ENCODE measurements around the gene CDC42BPA. TPM values are rescaled to one million over a fixed set of nuclear protein-coding genes. Genes with fewer than 3 reads are reported as not detected.

CDC42BPA gene
- total and polyA plus RNA-seq, 9 of the 15 experiments (the other 6 are each of a cell fraction or from before 2014, with no cell fraction given): 8.0 to 77.5 (median 52.1) TPM

- TF ChIP-seq ZBTB33 (CRISPR knock-in tag; IDR thresholded peaks at IDR 0.05) (peak; percentile 98), RBM22 (IDR thresholded peaks at IDR 0.05; ENCODE audit: low read depth, low read length, poor library complexity, severe bottlenecking) (peak; percentile 78), CREBBP (IDR thresholded peaks at IDR 0.05; ENCODE audit: low read depth, low read length) (no peak), BCL6 (CRISPR knock-in tag; IDR thresholded peaks at IDR 0.05) (no peak), HMGN3 (IDR thresholded peaks at IDR 0.05; ENCODE audit: borderline replicate concordance, extremely low read depth, insufficient read length, low read depth, low read length) (peak; percentile 47), CEBPZ (IDR thresholded peaks at IDR 0.05; ENCODE audit: borderline replicate concordance, low read depth, low read length) (no peak), MYNN (IDR thresholded peaks at IDR 0.05) (peak; percentile 35; the same call in 1 of the 2 replicates), MYNN (CRISPR knock-in tag; IDR thresholded peaks at IDR 0.05) (no peak), TARDBP (IDR thresholded peaks at IDR 0.05) (no peak), MBD2 (IDR thresholded peaks at IDR 0.05; ENCODE audit: borderline replicate concordance, low read depth) (peak; percentile 36; the same call in 1 of the 2 replicates), ZBTB5 (IDR thresholded peaks at IDR 0.05) (no peak), POLR2B (IDR thresholded peaks at IDR 0.05; ENCODE audit: low read depth, partially characterized antibody) (peak; percentile 34)
These were observed 332.3 kb downstream of the CDC42BPA start (continued) for GRCh38 chr1:226985839-226986463.
